Measurements from ENCODE around the gene FHIT. TPM values are rescaled to one million over a fixed set of nuclear protein-coding genes. Genes with fewer than 3 reads are reported as not detected.
A peak's percentile ranks its signal among the peaks of the same experiment; 100 is the strongest.
"Not testable (repeated sequence)": the region's sequence is repeated elsewhere in the genome, so short reads cannot be mapped to it uniquely, and the experiment has no call there.

The FHIT gene
- total and polyA plus RNA-seq, 5 experiments from 2014 or later, result 11.7 to 32.3 (median 15.5) TPM

DNA sequence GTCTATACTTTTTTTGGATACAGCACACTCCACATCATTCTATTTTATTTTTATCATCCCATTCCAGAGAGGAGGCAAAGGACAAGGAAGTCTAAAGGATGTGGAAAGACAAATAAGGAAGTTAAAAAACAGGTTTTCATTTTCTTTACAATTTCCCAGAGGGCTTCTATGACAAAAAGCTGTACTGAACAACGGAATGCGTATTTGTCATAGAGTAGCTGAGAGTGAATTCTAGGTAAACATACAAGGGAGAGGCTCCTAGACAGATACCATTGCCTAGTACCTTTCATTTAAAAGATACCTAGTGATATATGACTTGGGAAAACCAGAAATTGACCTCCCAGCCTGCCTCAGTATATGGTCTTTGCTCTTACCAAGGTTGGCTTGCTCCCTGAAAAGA, 341.7 kb downstream of the FHIT start:
- POLR2A ChIA-PET, result no interaction called here
- peaks cover 0 to 11% (median 3%) of the 10 kb centered on the region in 3 donors for H3K36me3 Mint-ChIP-seq
- no peaks in the 10 kb centered on the region for H3K27me3 Mint-ChIP-seq
- H3K4me1 Mint-ChIP-seq, result no peaks in the 10 kb centered on the region
- ATAC-seq (no peak), DNase-seq (no peak)
- no peak overlapping the region for H3K4me3 Mint-ChIP-seq
- no peak overlapping the region for H3K27ac Mint-ChIP-seq
- peaks cover 0 to 18% (median 3%) of the 10 kb centered on the region in 9 donors for H3K9me3 Mint-ChIP-seq

DNA sequence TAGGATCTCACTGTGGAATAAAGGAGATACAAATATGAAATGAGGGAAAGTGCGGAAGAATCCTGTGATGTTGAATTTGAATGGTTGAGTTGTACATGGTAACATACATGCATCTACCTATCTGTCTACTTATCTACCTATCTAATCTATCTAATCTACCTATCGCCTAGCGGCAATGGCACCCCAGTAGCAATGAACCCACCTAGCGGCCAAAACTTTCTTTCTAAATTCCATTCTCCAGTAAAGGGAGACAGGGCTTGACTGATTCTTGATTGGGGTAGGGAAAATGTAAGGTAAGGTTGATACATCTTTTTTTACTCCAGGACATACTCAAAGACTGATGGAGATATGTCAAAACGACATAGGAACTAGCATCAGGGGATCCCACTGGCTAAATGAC, 345.0 kb downstream of the FHIT start:
- no peaks in the 10 kb centered on the region for H3K4me1 Mint-ChIP-seq
- H3K9me3 Mint-ChIP-seq, result peaks cover 0 to 5% (median 0%) of the 10 kb centered on the region in 9 donors
- POLR2A ChIA-PET, result no interaction called here
- no peak overlapping the region for H3K4me3 Mint-ChIP-seq
- no peak overlapping the region for H3K27ac Mint-ChIP-seq
- DNase-seq, result no peak
- ATAC-seq, result no peak
- H3K27me3 Mint-ChIP-seq, result no peaks in the 10 kb centered on the region
- H3K36me3 Mint-ChIP-seq, result peaks cover 0 to 8% (median 2%) of the 10 kb centered on the region in 3 donors

DNA sequence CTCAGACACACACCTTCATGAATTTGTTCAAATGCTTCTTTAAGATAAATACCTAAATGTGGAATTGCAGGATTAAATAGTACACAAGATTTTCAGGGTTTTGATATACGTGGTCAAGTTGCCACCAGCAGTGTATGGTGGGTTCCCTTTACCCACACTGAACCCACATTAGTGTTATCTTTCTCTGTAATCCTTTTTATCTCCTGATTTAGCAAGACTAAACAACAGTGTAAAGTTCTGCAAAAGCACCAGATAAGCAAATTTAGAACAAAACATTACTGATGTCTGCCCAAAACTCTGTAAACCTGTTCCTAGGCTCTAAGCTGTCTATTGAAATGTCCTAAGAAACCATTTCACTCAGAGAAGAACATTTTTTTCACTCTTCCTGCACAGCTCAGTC, 352.9 kb downstream of the FHIT start:
- H3K4me3 Mint-ChIP-seq, result no peak overlapping the region
- ATAC-seq, result no peak
- POLR2A ChIA-PET, result no interaction called here
- H3K4me1 Mint-ChIP-seq, result peaks cover 0 to 17% (median 3%) of the 10 kb centered on the region in 4 donors
- H3K9me3 Mint-ChIP-seq, result no peaks in the 10 kb centered on the region
- no peak overlapping the region for H3K27ac Mint-ChIP-seq
- DNase-seq, result no peak
- no peaks in the 10 kb centered on the region for H3K27me3 Mint-ChIP-seq
- no peaks in the 10 kb centered on the region for H3K36me3 Mint-ChIP-seq

DNA sequence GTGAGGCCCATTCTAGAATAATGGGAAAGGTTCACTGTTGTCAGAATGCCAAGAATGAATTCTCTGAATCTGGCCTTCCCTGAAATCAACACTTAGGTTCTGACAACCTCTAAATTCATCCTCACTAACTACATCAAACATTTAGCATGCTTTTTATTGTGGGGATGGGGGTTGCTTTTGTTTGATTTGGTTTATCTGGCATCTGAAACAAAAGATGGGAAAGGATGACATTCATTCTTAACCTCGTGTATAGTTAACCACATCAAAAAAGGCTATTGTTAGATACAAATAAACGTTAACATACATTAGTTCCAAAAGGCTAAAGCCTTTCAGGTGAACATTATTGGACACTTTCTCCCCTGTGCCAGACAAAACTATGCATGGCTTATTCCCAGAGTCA, 357.3 kb downstream of the FHIT start:
- Mint-ChIP-seq H3K27me3 (peaks cover 0 to 2% (median 0%) of the 10 kb centered on the region in 5 donors), H3K36me3 (peaks cover 0 to 2% (median 0%) of the 10 kb centered on the region in 3 donors), H3K27ac (no peak overlapping the region), H3K4me3 (no peak overlapping the region), H3K9me3 (peaks cover 0 to 6% (median 0%) of the 10 kb centered on the region in 9 donors), H3K4me1 (peaks cover 0 to 17% (median 3%) of the 10 kb centered on the region in 4 donors)
- DNase-seq (peak in 1 of 10 donors; percentile 1), ATAC-seq (no peak)
- POLR2A ChIA-PET, result no interaction called here

DNA sequence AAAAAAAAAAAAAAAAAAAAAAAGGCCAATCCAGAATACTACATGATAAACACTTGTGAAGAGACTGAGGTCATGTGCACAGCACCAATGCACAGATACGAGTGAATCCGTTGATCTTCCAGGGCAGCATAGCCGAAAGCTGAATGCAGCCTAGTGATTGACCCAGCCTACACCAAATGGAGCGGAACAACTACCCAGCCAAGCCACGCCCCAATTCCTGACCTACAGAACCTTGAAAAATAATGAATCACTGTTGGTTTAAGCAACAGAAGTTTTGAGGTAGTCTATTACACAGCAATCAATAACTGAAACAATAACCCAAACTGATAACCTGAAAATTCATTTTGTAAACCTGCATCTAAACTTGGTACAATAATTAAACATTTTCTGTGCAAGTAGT, 361.0 kb downstream of the FHIT start:
- Mint-ChIP-seq H3K27ac (no peak overlapping the region), H3K4me1 (peaks cover 0 to 9% (median 3%) of the 10 kb centered on the region in 4 donors), H3K36me3 (peaks cover 0 to 4% (median 0%) of the 10 kb centered on the region in 3 donors), H3K27me3 (peaks cover 0 to 4% (median 0%) of the 10 kb centered on the region in 5 donors), H3K4me3 (no peak overlapping the region), H3K9me3 (peaks cover 0 to 9% (median 2%) of the 10 kb centered on the region in 9 donors)
- no peak for ATAC-seq
- POLR2A ChIA-PET, result no interaction called here
- no peak for DNase-seq

DNA sequence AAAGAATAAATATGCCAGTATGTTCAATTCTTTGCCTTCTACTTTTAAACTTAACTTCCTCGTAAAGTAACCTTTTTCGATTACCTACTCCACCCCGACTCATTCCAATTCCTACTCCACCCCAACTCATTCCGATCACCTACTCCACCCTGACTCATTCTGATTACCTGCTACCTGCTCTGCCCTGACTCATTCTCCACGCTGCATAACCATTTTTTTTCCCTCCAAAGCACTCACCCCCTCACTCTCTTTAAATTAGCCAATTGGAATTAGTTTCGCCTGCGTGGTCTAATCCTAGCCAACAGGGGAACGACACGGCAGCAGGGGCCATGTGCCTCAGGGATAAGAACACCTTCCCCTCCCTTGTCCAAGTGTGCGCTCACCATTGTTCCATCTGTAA, 362.3 kb downstream of the FHIT start:
- H3K4me3 Mint-ChIP-seq, H3K27me3 Mint-ChIP-seq, ATAC-seq, POLR2A ChIA-PET, H3K36me3 Mint-ChIP-seq, H3K9me3 Mint-ChIP-seq, DNase-seq, H3K4me1 Mint-ChIP-seq: not testable (repeated sequence)
- peak overlapping the region in 1 of 10 donors; percentile 16 for H3K27ac Mint-ChIP-seq

DNA sequence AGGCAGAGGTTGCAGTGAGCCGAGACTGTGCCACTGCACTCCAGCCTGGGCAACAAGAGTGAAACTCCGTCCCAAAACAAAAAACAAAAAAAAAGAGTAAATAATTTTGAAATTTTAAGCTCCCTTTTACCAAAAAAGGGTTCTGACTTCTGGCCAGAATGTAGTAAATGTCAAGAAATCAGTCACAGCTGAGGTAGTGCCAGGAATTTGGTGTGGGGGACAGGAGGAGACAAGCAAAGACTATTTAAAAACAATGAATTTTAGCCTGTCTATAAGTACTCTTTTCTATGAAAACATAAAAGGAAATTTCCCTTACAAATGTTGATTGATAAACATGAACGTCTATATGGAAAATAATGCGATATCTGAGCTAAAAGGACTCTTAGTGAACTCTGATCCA, 363.7 kb downstream of the FHIT start:
- no peak for ATAC-seq

DNA sequence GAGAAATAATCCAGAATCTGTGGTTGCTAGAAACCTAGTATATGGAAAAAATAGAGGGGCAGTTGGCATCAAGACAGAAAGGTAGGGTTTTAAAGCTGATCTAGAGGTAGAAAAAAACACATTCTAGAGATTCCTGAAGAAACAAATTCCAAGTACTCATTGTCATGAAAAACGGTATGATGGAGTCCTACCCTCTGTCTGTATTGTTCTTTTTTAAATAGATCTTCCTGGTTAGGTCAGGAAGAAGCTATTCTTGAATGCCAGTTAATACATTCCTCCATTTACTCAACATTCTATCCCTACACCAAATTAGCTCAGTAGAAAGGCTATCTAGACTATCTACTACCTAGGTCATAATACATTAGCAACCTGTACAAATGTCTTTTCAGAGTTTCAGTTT, 364.7 kb downstream of the FHIT start:
- ATAC-seq (no peak), DNase-seq (no peak)
- H3K27me3 Mint-ChIP-seq, result peaks cover 0 to 4% (median 0%) of the 10 kb centered on the region in 5 donors
- POLR2A ChIA-PET, result no interaction called here
- H3K4me1 Mint-ChIP-seq, result no peaks in the 10 kb centered on the region
- H3K27ac Mint-ChIP-seq, result no peak overlapping the region
- peaks cover 0 to 29% (median 15%) of the 10 kb centered on the region in 9 donors for H3K9me3 Mint-ChIP-seq
- peaks cover 0 to 13% (median 10%) of the 10 kb centered on the region in 3 donors for H3K36me3 Mint-ChIP-seq
- H3K4me3 Mint-ChIP-seq, result no peak overlapping the region

More for the DNA sequence above, 363.7 kb downstream of the FHIT start:
- Mint-ChIP-seq H3K36me3 (peaks cover 0 to 10% (median 6%) of the 10 kb centered on the region in 3 donors), H3K27me3 (peaks cover 0 to 4% (median 0%) of the 10 kb centered on the region in 5 donors), H3K4me1 (no peaks in the 10 kb centered on the region), H3K27ac (no peak overlapping the region), H3K9me3 (peaks cover 0 to 18% (median 7%) of the 10 kb centered on the region in 9 donors), H3K4me3 (no peak overlapping the region)
- no peak for DNase-seq
- POLR2A ChIA-PET, result no interaction called here

DNA sequence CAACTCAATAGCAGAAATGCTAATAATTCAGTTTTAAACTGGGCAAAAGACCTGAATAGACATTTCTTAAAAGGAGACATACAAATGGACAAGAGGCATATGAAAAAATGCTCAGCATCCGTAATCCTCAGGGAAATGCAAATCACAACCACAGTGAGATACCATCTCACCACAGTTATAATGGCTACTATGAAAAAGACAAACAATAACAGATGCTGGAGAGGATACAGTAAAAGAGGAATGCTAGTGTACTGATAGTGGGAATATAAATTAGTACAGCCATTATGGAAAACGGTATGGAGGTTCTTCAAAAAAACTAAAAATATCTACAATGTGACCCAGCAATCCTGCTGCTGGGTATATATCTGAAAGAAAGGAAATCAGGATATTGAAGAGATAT, 367.2 kb downstream of the FHIT start:
- Mint-ChIP-seq H3K9me3 (peaks cover 0 to 50% (median 29%) of the 10 kb centered on the region in 9 donors), H3K27me3 (peaks cover 0 to 3% (median 0%) of the 10 kb centered on the region in 5 donors), H3K27ac (no peak overlapping the region), H3K36me3 (peaks cover 0 to 30% (median 16%) of the 10 kb centered on the region in 3 donors), H3K4me3 (no peak overlapping the region), H3K4me1 (no peaks in the 10 kb centered on the region)
- POLR2A ChIA-PET, result no interaction called here
- ATAC-seq (no peak), DNase-seq (no peak)

DNA sequence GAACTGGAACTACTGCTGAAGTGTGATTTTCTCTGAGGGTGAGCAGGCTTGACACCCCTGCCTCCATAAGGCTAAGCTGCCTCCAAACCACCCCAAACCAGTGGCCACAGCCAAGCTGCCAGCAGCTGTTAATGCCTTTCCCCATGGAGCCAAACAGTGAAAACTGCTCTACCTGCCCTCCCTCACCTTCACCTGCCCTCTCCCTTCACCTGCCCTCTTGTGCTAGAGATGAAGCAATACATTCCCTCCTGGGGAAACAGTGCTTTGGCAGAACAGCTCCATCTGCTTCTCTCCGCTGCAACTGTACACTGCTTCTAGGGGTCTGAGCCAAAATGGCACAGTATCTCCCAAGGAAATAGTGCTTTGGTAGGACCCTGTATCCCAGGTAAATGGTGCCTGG, 374.1 kb downstream of the FHIT start:
- Mint-ChIP-seq H3K9me3 (peaks cover 0 to 33% (median 20%) of the 10 kb centered on the region in 9 donors), H3K27ac (peak overlapping the region in 1 of 10 donors; percentile 1), H3K4me1 (no peaks in the 10 kb centered on the region), H3K4me3 (no peak overlapping the region), H3K27me3 (no peaks in the 10 kb centered on the region), H3K36me3 (peaks cover 0 to 23% (median 17%) of the 10 kb centered on the region in 3 donors)
- DNase-seq, result no peak
- ATAC-seq, result no peak
- POLR2A ChIA-PET, result no interaction called here

DNA sequence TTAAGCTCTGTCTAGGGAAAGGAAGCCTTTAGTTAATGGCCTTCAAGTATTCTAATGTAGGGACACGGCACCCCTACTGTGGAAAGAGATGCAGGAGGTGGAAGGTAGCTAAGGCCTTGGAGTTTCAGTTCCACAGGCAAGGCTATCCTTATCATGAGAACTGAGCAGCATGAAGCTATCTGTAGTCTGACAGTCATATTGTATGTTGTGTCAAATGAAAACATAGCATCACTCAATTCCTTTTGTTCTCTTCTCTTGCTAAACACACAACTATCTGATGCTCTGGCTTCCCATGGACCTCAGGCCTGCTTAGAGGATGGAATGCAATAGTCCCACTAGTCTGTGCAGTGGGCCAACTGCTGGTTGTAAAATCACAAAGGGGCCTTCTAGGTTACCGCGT, 380.9 kb downstream of the FHIT start:
- ATAC-seq (no peak), DNase-seq (no peak)
- peaks cover 0 to 9% (median 3%) of the 10 kb centered on the region in 3 donors for H3K36me3 Mint-ChIP-seq
- H3K27ac Mint-ChIP-seq, result no peak overlapping the region
- no peak overlapping the region for H3K4me3 Mint-ChIP-seq
- H3K4me1 Mint-ChIP-seq, result no peaks in the 10 kb centered on the region
- H3K27me3 Mint-ChIP-seq, result no peaks in the 10 kb centered on the region
- H3K9me3 Mint-ChIP-seq, result peaks cover 2 to 12% (median 8%) of the 10 kb centered on the region in 9 donors
- POLR2A ChIA-PET, result no interaction called here

DNA sequence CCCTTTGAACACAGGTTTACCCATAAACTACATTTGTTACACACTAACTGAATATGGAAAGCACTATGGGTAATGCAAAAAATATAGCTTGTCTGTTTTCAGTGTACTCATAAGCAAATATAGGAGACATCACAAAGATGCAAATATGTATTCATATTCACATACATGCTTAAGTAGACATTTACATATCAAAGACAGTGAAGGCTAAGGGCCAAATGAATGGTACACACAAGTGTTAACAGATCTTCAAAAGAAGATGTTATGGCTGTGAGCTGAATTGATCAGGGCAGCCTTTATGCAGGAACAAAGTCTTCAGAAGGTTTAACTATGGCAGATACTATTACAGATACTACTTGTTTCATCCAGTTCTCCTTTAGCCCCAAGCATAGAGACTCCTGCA, 384.1 kb downstream of the FHIT start:
- POLR2A ChIA-PET, result no interaction called here
- no peaks in the 10 kb centered on the region for H3K4me1 Mint-ChIP-seq
- H3K27ac Mint-ChIP-seq, result no peak overlapping the region
- no peaks in the 10 kb centered on the region for H3K27me3 Mint-ChIP-seq
- DNase-seq (no peak), ATAC-seq (no peak)
- H3K9me3 Mint-ChIP-seq, result peaks cover 2 to 18% (median 10%) of the 10 kb centered on the region in 9 donors
- H3K4me3 Mint-ChIP-seq, result no peak overlapping the region
- peaks cover 0 to 16% (median 0%) of the 10 kb centered on the region in 3 donors for H3K36me3 Mint-ChIP-seq

DNA sequence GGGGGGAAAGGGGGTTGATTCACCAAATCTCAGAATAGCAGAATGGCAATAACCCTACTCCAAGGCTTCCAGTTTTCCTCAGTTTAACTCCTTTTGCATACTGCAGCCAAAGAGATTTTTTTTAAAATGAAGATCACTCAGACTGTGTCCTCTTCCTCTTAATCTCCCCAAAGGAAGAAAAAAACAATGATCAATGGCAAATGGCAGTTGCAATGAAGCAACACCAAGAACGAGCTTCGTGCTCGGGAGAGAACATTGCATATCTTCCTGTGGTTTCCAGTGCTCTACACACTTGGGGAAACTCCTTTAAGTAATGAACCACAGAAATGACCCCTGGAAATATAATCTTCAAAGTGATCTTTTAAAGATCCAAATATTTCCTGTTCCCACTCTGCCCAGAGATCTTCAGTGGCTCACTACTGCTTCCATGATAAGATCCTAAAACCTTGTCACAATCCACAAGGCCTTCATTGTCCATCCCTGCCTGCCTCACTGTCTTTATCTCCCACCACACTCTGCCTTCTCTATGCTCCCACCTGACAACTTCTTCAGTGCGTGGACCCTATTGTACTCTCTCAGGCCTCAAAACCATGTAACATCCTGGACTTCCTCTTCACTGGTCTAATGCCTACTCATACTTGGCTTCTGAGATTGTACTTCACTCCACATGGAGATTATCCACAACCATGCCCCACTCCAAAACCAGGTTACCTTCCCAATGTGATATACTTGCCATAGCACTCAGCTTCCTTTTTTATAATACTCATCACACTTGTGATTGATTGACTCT, 394.8 kb downstream of the FHIT start:
- POLR2A ChIA-PET, result no interaction called here
- Mint-ChIP-seq H3K36me3 (peaks cover 0 to 11% (median 4%) of the 10 kb centered on the region in 3 donors), H3K9me3 (peaks cover 0 to 13% (median under 1%) of the 10 kb centered on the region in 9 donors), H3K4me3 (no peak overlapping the region), H3K27me3 (no peaks in the 10 kb centered on the region), H3K4me1 (peaks cover 0 to 5% (median 0%) of the 10 kb centered on the region in 4 donors), H3K27ac (no peak overlapping the region)
- no peak for ATAC-seq
- no peak for DNase-seq

All from naive thymus-derived CD8-positive, alpha-beta T cell (primary cell).